Right lung (tissue), 5 donors: ENCODE results near the gene ARHGAP25. TPM values are rescaled to one million over a fixed set of nuclear protein-coding genes. Genes with fewer than 3 reads are reported as not detected.
"Not testable (repeated sequence)": the region's sequence is repeated elsewhere in the genome, so short reads cannot be mapped to it uniquely, and the experiment has no call there.

Experiments
- DNase-seq, 2 donors: peaks; one replicate each; pipeline ENCODE4 v3.0.0-alpha.2; 2013
- polyA plus RNA-seq, 5 donors: library from polyadenylated mRNA; unstranded; fragments of 120-200 nt; gene quantifications; one replicate each; pipeline versions ENCODE4 v1.2.1 to v1.2.3, GENCODE V29; 2013; ENCODE audit warnings: inconsistent platforms in 1 of 5, low replicate concordance in 1 of 5; ENCODE audit not compliant: insufficient read length in 5 of 5, insufficient read depth in 1 of 5

ARHGAP25 gene
- polyA plus RNA-seq, 5 donors = 6.1 to 8.9 (median 6.9) TPM

- no peak for DNase-seq
Measured at GRCh38 chr2:68796295-68796905, 61.8 kb downstream of the ARHGAP25 start.

GRCh38 chr2:68798569-68798968, 64.0 kb downstream of the ARHGAP25 start:
- DNase-seq = no peak

GRCh38 chr2:68799140-68800026, 64.8 kb downstream of the ARHGAP25 start:
- DNase-seq = no peak

GRCh38 chr2:68800027-68800401, 65.4 kb downstream of the ARHGAP25 start:
- no peak for DNase-seq

- no peak for DNase-seq
Measured at GRCh38 chr2:68800517-68800916, 65.9 kb downstream of the ARHGAP25 start.

- not testable (repeated sequence) for DNase-seq
Measured at GRCh38 chr2:68802161-68802560, 67.5 kb downstream of the ARHGAP25 start.

GRCh38 chr2:68805025-68805424, 70.4 kb downstream of the ARHGAP25 start:
- DNase-seq = no peak

- no peak for DNase-seq
Measured at GRCh38 chr2:68806511-68807109, 72.0 kb downstream of the ARHGAP25 start.

GRCh38 chr2:68807821-68808266, 73.2 kb downstream of the ARHGAP25 start:
- DNase-seq = no peak

- no peak for DNase-seq
Measured at GRCh38 chr2:68809324-68810240, 75.0 kb downstream of the ARHGAP25 start.

- no peak for DNase-seq
Measured at GRCh38 chr2:68811364-68811763, 76.8 kb downstream of the ARHGAP25 start.

- no peak for DNase-seq
Measured at GRCh38 chr2:68812251-68812650, 77.6 kb downstream of the ARHGAP25 start.

GRCh38 chr2:68813596-68813995, 79.0 kb downstream of the ARHGAP25 start:
- no peak for DNase-seq

GRCh38 chr2:68817306-68817705, 82.7 kb downstream of the ARHGAP25 start:
- DNase-seq = no peak

GRCh38 chr2:68819556-68819955, 84.9 kb downstream of the ARHGAP25 start:
- no peak for DNase-seq

- no peak for DNase-seq
Measured at GRCh38 chr2:68822207-68822872, 87.7 kb downstream of the ARHGAP25 start.

- DNase-seq = no peak
Measured at GRCh38 chr2:68824831-68825230, 90.2 kb downstream of the ARHGAP25 start.

GRCh38 chr2:68825866-68826265, 91.3 kb downstream of the ARHGAP25 start:
- DNase-seq = no peak

GRCh38 chr2:68827666-68828065, 93.1 kb downstream of the ARHGAP25 start:
- DNase-seq = no peak

GRCh38 chr2:68828887-68829708, 94.5 kb downstream of the ARHGAP25 start:
- DNase-seq = peak; percentile 95 to 96
